CD8-positive, alpha-beta memory T cell (primary cell): ENCODE results near the gene VAV3. TPM values are rescaled to one million over a fixed set of nuclear protein-coding genes. Genes with fewer than 3 reads are reported as not detected.

Experiments used
- CTCF ChIA-PET: fragments of 350-600 bp; sonication (Branson Sonifier 250); formaldehyde crosslinking; loops from one replicate; lab custom pipeline; 2021; ENCODE audit warnings: antibody characterized with exemption; lab: Charles Lee
- POLR2A ChIA-PET: fragments of 350-600 bp; sonication (Branson Sonifier 250); formaldehyde crosslinking; loops from one replicate; lab custom pipeline; 2021; ENCODE audit warnings: antibody characterized with exemption; lab: Charles Lee
- DNase-seq, 5 donors: peaks; one replicate each; pipeline versions ENCODE4 v3.0.0 to v3.0.0-alpha.2; 2020 to 2022; ENCODE audit warnings: mixed read lengths in 1 of 5
- H3K27ac ChIP-seq: one replicate; pipeline ENCODE4 v1.7.0; 2013; ENCODE audit warnings: low read depth, mild to moderate bottlenecking, low read length, moderate library complexity
- H3K27me3 ChIP-seq: 2 replicates; pipeline ENCODE4 v1.7.0; 2013; ENCODE audit warnings: low read length, mild to moderate bottlenecking; ENCODE audit not compliant: insufficient read depth, poor library complexity, severe bottlenecking
- H3K36me3 ChIP-seq: 2 replicates; pipeline ENCODE4 v1.7.0; 2013; ENCODE audit warnings: mild to moderate bottlenecking, low read length, moderate library complexity; ENCODE audit not compliant: insufficient read depth
- H3K4me1 ChIP-seq: 2 replicates; pipeline ENCODE4 v1.7.0; 2013; ENCODE audit warnings: mild to moderate bottlenecking, low read length, moderate library complexity; ENCODE audit not compliant: insufficient read depth
- H3K4me3 ChIP-seq: 2 replicates; pipeline ENCODE4 v1.7.0; 2013; ENCODE audit warnings: mild to moderate bottlenecking, low read length
- H3K9me3 ChIP-seq: 2 replicates; pipeline ENCODE4 v1.7.0; 2013; ENCODE audit warnings: mild to moderate bottlenecking, low read length
- H3K27ac Mint-ChIP-seq, 8 donors: one replicate each; pipeline ENCODE4 v1.8.0; 2020 to 2021; ENCODE audit warnings: mixed read lengths in 8 of 8, mild to moderate bottlenecking in 6 of 8, inconsistent platforms in 3 of 8, moderate library complexity in 3 of 8
- H3K27me3 Mint-ChIP-seq, 2 donors: one replicate each; pipeline ENCODE4 v1.8.0; 2020 to 2021; ENCODE audit warnings: mixed read lengths in 2 of 2, mild to moderate bottlenecking in 1 of 2, moderate library complexity in 1 of 2
- H3K36me3 Mint-ChIP-seq, 3 donors: one replicate each; pipeline ENCODE4 v1.8.0; 2020 to 2021; ENCODE audit warnings: mixed read lengths in 3 of 3, inconsistent platforms in 1 of 3, mild to moderate bottlenecking in 1 of 3
- H3K4me1 Mint-ChIP-seq, 3 donors: one replicate each; pipeline ENCODE4 v1.8.0; 2020 to 2021; ENCODE audit warnings: mixed read lengths in 3 of 3, inconsistent platforms in 1 of 3, mild to moderate bottlenecking in 1 of 3
- H3K4me3 Mint-ChIP-seq, 7 donors: one replicate each; pipeline ENCODE4 v1.8.0; 2020 to 2021; ENCODE audit warnings: mixed read lengths in 7 of 7, mild to moderate bottlenecking in 6 of 7, moderate library complexity in 4 of 7, inconsistent platforms in 2 of 7
- H3K9me3 Mint-ChIP-seq, 5 donors: one replicate each; pipeline ENCODE4 v1.8.0; 2020 to 2022; ENCODE audit warnings: mixed read lengths in 5 of 5, mild to moderate bottlenecking in 3 of 5, moderate library complexity in 2 of 5, inconsistent platforms in 1 of 5
- polyA plus RNA-seq: library from polyadenylated mRNA; unstranded; fragments of 300-500 nt; fragmentation: Illumina TruSeq; gene quantifications from one replicate; pipeline ENCODE4 v1.2.3, GENCODE V29; 2021
- total RNA-seq, 2 experiments: library from RNA; stranded (reverse); gene quantifications; one replicate each; pipeline ENCODE4 v1.2.3, GENCODE V29; 2021

VAV3 gene
- total and polyA plus RNA-seq, 3 experiments from 2014 or later: 4.4 to 13.7 (median 4.7) TPM

- Histone ChIP-seq H3K36me3 (no peaks in the 10 kb centered on the region), H3K27me3 (no peaks in the 10 kb centered on the region), H3K9me3 (no peaks in the 10 kb centered on the region), H3K27ac (no peak overlapping the region), H3K4me1 (no peaks in the 10 kb centered on the region), H3K4me3 (no peak overlapping the region)
- peaks cover 0 to 5% (median 2%) of the 10 kb centered on the region in 3 donors for H3K36me3 Mint-ChIP-seq
- ChIA-PET CTCF (interaction anchor here (1.5 kb wide), 1 partner anchor 20 kb away, joined by 3 read pairs; no protein-coding TSS in a partner anchor), POLR2A (no interaction called here)
- DNase-seq: no peak
- H3K4me3 Mint-ChIP-seq: no peak overlapping the region
- H3K27me3 Mint-ChIP-seq: no peaks in the 10 kb centered on the region
- H3K9me3 Mint-ChIP-seq: no peaks in the 10 kb centered on the region
- H3K4me1 Mint-ChIP-seq: peaks cover 0 to 2% (median 0%) of the 10 kb centered on the region in 3 donors
- H3K27ac Mint-ChIP-seq: no peak overlapping the region
These were observed 283.9 kb downstream of the VAV3 start for GRCh38 chr1:107681001-107681479.

GRCh38 chr1:107680579-107680985 is 284.4 kb downstream of the VAV3 start:
- POLR2A ChIA-PET: no interaction called here
- peaks cover under 1 to 6% (median 2%) of the 10 kb centered on the region in 3 donors for H3K36me3 Mint-ChIP-seq
- CTCF ChIA-PET: interaction anchor here (1.5 kb wide), 1 partner anchor 20 kb away, joined by 3 read pairs; no protein-coding TSS in a partner anchor
- no peak overlapping the region for H3K27ac Mint-ChIP-seq
- no peak overlapping the region for H3K4me3 Mint-ChIP-seq
- no peak overlapping the region for H3K4me3 ChIP-seq
- H3K4me1 Mint-ChIP-seq: peaks cover 0 to 2% (median 0%) of the 10 kb centered on the region in 3 donors
- no peaks in the 10 kb centered on the region for H3K9me3 Mint-ChIP-seq
- H3K27me3 Mint-ChIP-seq: no peaks in the 10 kb centered on the region
- H3K9me3 ChIP-seq: no peaks in the 10 kb centered on the region
- no peaks in the 10 kb centered on the region for H3K36me3 ChIP-seq
- no peak overlapping the region for H3K27ac ChIP-seq
- no peaks in the 10 kb centered on the region for H3K27me3 ChIP-seq
- no peaks in the 10 kb centered on the region for H3K4me1 ChIP-seq
- DNase-seq: no peak

GRCh38 chr1:107679411-107679953 is 285.5 kb downstream of the VAV3 start:
- Mint-ChIP-seq H3K4me1 (peaks cover 0 to 2% (median 0%) of the 10 kb centered on the region in 3 donors), H3K27me3 (no peaks in the 10 kb centered on the region), H3K36me3 (peaks cover 4 to 15% (median 6%) of the 10 kb centered on the region in 3 donors), H3K4me3 (no peak overlapping the region), H3K9me3 (peaks cover 0 to 4% (median 0%) of the 10 kb centered on the region in 5 donors), H3K27ac (no peak overlapping the region)
- H3K4me1 ChIP-seq: no peaks in the 10 kb centered on the region
- no peaks in the 10 kb centered on the region for H3K27me3 ChIP-seq
- H3K36me3 ChIP-seq: no peaks in the 10 kb centered on the region
- H3K27ac ChIP-seq: no peak overlapping the region
- no peak for DNase-seq
- ChIA-PET CTCF (interaction anchor here (1.5 kb wide), 1 partner anchor 21 kb away, joined by 3 read pairs; no protein-coding TSS in a partner anchor), POLR2A (no interaction called here)
- H3K9me3 ChIP-seq: no peaks in the 10 kb centered on the region
- H3K4me3 ChIP-seq: no peak overlapping the region

- CTCF ChIA-PET: no interaction called here
- Mint-ChIP-seq H3K9me3 (peaks cover 0 to 4% (median 0%) of the 10 kb centered on the region in 5 donors), H3K36me3 (peaks cover 4 to 18% (median 9%) of the 10 kb centered on the region in 3 donors), H3K27me3 (no peaks in the 10 kb centered on the region), H3K4me1 (peaks cover 0 to 2% (median 0%) of the 10 kb centered on the region in 3 donors), H3K4me3 (no peak overlapping the region), H3K27ac (no peak overlapping the region)
- POLR2A ChIA-PET: no interaction called here
- no peaks in the 10 kb centered on the region for H3K4me1 ChIP-seq
- no peak overlapping the region for H3K4me3 ChIP-seq
- no peak overlapping the region for H3K27ac ChIP-seq
- H3K36me3 ChIP-seq: no peaks in the 10 kb centered on the region
- no peaks in the 10 kb centered on the region for H3K9me3 ChIP-seq
- no peaks in the 10 kb centered on the region for H3K27me3 ChIP-seq
- DNase-seq: no peak
These were observed 286.0 kb downstream of the VAV3 start for GRCh38 chr1:107678993-107679392.

- H3K36me3 Mint-ChIP-seq: peaks cover 7 to 25% (median 7%) of the 10 kb centered on the region in 3 donors
- Histone ChIP-seq H3K27me3 (no peaks in the 10 kb centered on the region), H3K27ac (no peak overlapping the region), H3K4me1 (no peaks in the 10 kb centered on the region), H3K36me3 (no peaks in the 10 kb centered on the region), H3K9me3 (no peaks in the 10 kb centered on the region), H3K4me3 (no peak overlapping the region)
- no peaks in the 10 kb centered on the region for H3K27me3 Mint-ChIP-seq
- H3K9me3 Mint-ChIP-seq: peaks cover 0 to 4% (median 0%) of the 10 kb centered on the region in 5 donors
- ChIA-PET CTCF (no interaction called here), POLR2A (no interaction called here)
- no peak overlapping the region for H3K27ac Mint-ChIP-seq
- H3K4me3 Mint-ChIP-seq: no peak overlapping the region
- H3K4me1 Mint-ChIP-seq: no peaks in the 10 kb centered on the region
- no peak for DNase-seq
These were observed 287.3 kb downstream of the VAV3 start for GRCh38 chr1:107677697-107678096.

DNA sequence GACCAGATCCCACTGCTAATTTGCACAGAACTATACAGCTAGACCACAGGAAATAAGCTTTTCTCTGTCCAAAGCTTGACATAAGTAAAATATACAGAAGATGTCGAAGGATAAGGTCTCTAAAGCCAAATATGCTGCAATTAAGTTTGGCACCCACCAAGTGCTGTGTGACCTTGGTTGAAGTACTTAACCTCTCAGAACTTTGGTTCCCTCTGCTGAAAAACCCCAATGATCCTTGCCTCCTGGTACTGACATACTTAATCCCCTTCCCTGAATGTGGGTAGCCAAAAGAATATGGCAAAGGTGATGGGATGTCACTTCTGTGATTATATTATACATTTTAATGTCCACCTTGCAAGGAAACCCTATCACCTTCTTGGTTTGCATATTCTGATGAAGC is 290.5 kb downstream of the VAV3 start:
- no peak overlapping the region for H3K4me3 ChIP-seq
- H3K36me3 Mint-ChIP-seq: peaks cover 7 to 25% (median 11%) of the 10 kb centered on the region in 3 donors
- POLR2A ChIA-PET: no interaction called here

GRCh38 chr1:107673006-107673405 is 292.0 kb downstream of the VAV3 start:
- H3K27ac Mint-ChIP-seq: no peak overlapping the region
- H3K27me3 ChIP-seq: no peaks in the 10 kb centered on the region
- no peaks in the 10 kb centered on the region for H3K9me3 ChIP-seq
- H3K4me1 Mint-ChIP-seq: no peaks in the 10 kb centered on the region
- DNase-seq: no peak
- ChIA-PET POLR2A (no interaction called here), CTCF (no interaction called here)
- no peak overlapping the region for H3K4me3 ChIP-seq
- no peak overlapping the region for H3K27ac ChIP-seq
- H3K36me3 Mint-ChIP-seq: peaks cover 7 to 26% (median 12%) of the 10 kb centered on the region in 3 donors
- H3K27me3 Mint-ChIP-seq: no peaks in the 10 kb centered on the region
- peaks cover 0 to 4% (median 0%) of the 10 kb centered on the region in 5 donors for H3K9me3 Mint-ChIP-seq
- H3K36me3 ChIP-seq: no peaks in the 10 kb centered on the region
- H3K4me1 ChIP-seq: no peaks in the 10 kb centered on the region
- no peak overlapping the region for H3K4me3 Mint-ChIP-seq

More for the DNA sequence above, 290.5 kb downstream of the VAV3 start:
- no peaks in the 10 kb centered on the region for H3K27me3 Mint-ChIP-seq
- Histone ChIP-seq H3K9me3 (no peaks in the 10 kb centered on the region), H3K4me1 (no peaks in the 10 kb centered on the region), H3K27me3 (no peaks in the 10 kb centered on the region), H3K27ac (no peak overlapping the region), H3K36me3 (no peaks in the 10 kb centered on the region)
- peak overlapping the region in 1 of 8 donors; percentile 43 for H3K27ac Mint-ChIP-seq
- peaks cover 0 to 4% (median 0%) of the 10 kb centered on the region in 5 donors for H3K9me3 Mint-ChIP-seq
- DNase-seq: no peak
- peak overlapping the region in 1 of 7 donors; percentile 59 for H3K4me3 Mint-ChIP-seq
- H3K4me1 Mint-ChIP-seq: no peaks in the 10 kb centered on the region
- CTCF ChIA-PET: no interaction called here

DNA sequence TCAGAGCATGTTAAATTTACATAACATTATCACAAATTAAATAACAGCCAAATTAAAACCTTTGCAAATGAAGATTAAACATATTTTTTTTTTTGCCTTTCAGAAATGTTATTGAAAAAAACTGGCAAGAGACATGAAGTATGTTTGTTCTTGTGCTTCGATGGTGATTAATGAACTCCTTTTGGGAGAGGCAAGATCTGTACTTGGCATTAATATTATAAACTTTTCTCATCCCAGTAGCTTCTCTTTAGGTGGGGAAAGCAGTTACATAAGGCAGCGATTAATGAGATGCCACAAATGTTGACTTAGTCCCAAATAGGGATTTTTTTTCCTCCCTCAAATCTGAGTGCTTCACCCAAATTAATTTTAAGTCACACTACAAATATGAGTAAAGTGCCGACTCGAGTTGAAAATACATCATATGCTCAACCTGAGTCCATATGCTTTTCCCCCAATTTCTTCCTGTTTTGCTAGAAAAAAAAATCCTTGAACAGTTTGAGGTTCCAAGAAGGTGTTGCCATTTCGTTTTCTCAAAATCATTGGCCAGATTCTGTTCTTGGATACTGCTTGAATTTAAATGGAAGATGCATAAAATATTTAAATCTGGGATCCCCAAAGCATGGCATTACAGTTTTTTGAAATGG is 294.5 kb downstream of the VAV3 start:
- CTCF ChIA-PET: no interaction called here
- no peak for DNase-seq
- peaks cover 0 to 4% (median 0%) of the 10 kb centered on the region in 5 donors for H3K9me3 Mint-ChIP-seq
- H3K4me1 Mint-ChIP-seq: no peaks in the 10 kb centered on the region
- H3K27me3 Mint-ChIP-seq: no peaks in the 10 kb centered on the region
- peaks cover 8 to 27% (median 14%) of the 10 kb centered on the region in 3 donors for H3K36me3 Mint-ChIP-seq
- Histone ChIP-seq H3K36me3 (no peaks in the 10 kb centered on the region), H3K4me1 (no peaks in the 10 kb centered on the region), H3K27me3 (no peaks in the 10 kb centered on the region), H3K27ac (no peak overlapping the region), H3K4me3 (no peak overlapping the region), H3K9me3 (no peaks in the 10 kb centered on the region)
- no peak overlapping the region for H3K27ac Mint-ChIP-seq
- POLR2A ChIA-PET: no interaction called here
- H3K4me3 Mint-ChIP-seq: no peak overlapping the region
